ENCODE results near the gene NRROS.

DNA sequence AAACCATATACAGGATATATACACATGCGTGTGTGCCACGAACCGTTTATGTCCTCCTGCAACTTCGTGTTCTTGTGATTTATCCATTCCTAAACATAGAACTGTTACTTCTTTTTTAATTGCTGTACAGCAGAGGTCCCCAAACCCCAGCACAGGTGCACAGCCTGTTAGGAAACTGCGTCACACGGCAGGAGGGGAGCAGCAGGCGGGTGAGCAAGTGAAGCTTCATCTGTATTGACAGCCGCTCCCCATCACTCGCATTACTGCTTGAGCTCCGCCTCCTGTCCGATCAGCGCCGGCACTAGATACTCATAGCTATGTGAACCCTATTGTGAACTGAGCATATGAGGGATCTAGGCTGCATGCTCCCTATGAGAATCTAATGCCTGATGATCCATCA lies 34.9 kb upstream of the NRROS start:
- TF ChIP-seq, protein P1, sequence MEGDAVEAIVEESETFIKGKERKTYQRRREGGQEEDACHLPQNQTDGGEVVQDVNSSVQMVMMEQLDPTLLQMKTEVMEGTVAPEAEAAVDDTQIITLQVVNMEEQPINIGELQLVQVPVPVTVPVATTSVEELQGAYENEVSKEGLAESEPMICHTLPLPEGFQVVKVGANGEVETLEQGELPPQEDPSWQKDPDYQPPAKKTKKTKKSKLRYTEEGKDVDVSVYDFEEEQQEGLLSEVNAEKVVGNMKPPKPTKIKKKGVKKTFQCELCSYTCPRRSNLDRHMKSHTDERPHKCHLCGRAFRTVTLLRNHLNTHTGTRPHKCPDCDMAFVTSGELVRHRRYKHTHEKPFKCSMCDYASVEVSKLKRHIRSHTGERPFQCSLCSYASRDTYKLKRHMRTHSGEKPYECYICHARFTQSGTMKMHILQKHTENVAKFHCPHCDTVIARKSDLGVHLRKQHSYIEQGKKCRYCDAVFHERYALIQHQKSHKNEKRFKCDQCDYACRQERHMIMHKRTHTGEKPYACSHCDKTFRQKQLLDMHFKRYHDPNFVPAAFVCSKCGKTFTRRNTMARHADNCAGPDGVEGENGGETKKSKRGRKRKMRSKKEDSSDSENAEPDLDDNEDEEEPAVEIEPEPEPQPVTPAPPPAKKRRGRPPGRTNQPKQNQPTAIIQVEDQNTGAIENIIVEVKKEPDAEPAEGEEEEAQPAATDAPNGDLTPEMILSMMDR (conservative IDR thresholded peaks at IDR 0.05; ENCODE audit: low read depth, low read length) = no peak
- no peak for TF ChIP-seq MAFK (IDR thresholded peaks at IDR 0.05; ENCODE audit: low read depth, low read length)
- TF ChIP-seq POLR2A (IDR thresholded peaks at IDR 0.05; ENCODE audit: low read depth, low read length) = no peak
- TF ChIP-seq, protein P2, sequence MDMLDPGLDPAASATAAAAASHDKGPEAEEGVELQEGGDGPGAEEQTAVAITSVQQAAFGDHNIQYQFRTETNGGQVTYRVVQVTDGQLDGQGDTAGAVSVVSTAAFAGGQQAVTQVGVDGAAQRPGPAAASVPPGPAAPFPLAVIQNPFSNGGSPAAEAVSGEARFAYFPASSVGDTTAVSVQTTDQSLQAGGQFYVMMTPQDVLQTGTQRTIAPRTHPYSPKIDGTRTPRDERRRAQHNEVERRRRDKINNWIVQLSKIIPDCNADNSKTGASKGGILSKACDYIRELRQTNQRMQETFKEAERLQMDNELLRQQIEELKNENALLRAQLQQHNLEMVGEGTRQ (IDR thresholded peaks at IDR 0.05; ENCODE audit: low read depth, low read length) = no peak

Measured in IMR-90 (cell line).